GM21723 (cell line): Measurements from ENCODE around the gene GFRA1.
"Not testable (repeated sequence)": the region's sequence is repeated elsewhere in the genome, so short reads cannot be mapped to it uniquely, and the experiment has no call there.

ENCODE experiments used
- ATAC-seq: cut with Tn5 transposase; IDR thresholded peaks from one replicate; pipeline ENCODE4 v1.9.1; 2021; ENCODE audit warnings: mild to moderate bottlenecking, moderate library complexity; ENCODE audit not compliant: unreplicated experiment

Gene GFRA1

GRCh38 chr10:116201670-116202430 is 71.2 kb downstream of the GFRA1 start:
- ATAC-seq, result no peak

DNA sequence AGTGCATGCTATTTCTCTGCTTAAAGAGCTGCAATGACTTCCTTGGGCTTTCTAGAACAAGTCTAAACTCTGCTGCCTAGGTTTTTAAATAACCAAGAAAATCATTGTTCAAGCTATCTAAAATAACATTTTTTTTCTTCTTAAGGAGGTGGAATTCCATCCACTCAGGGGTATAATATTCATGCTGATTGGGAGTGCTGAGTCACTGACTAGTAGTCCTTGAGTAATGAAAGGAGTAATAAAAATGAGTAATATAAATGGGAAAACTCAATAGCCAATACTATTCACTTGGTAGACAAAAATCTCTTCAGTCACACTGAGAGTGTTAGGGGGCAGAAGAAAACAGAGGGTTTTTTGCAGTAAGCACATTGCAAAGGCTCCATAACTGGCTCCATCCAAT is 72.0 kb downstream of the GFRA1 start:
- no peak for ATAC-seq

DNA sequence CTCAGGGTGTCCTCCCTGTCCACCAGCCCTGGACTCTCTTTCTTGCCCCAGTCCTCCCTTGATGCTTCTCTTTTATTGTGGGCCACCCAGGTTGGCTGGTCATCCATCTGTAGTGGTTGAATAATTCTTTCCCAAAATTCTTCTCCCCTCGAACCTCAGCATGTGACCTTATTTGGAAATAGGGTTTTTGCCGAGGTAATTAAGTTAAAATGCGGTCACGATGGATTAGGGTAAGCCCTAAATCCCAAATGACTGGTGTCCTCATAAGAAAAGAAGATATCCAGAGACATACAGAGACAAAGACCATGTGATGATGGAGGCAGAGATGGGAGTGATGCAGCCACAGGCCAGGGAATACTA is 74.3 kb downstream of the GFRA1 start:
- no peak for ATAC-seq

DNA sequence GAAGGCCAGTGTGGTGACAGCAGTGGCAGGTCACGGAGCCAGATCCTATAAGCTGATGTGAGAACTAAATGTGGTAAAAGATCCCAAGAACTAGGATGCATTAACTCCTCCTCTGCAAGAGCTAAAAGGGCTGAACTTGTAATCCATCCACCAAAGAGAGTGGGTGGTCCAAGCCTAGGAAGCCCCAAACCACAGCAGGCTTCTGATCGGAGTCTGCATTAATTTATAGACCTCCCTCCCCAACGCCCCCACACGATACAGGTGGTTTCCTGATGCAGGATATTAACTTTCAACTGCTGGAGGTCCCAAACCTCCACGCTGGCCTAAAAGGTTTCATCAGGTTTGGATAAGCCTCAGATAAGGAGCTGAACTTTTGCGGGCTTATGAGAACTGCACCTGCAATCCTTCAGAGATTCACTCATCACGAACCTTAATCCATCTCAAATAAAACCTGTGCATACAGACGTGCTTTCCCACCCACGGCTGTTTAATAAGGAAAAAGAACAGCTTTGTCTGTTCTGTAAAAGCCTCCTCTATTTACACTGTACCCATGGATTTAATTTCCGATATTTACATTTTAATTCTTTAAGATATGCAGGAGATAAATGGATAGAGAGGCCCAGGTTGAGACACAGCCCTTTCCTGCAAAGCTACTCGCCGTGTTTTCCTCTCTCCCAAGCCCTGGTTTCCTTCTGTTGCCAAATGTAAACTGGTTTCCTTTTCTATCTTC is 74.9 kb downstream of the GFRA1 start:
- no peak for ATAC-seq

DNA sequence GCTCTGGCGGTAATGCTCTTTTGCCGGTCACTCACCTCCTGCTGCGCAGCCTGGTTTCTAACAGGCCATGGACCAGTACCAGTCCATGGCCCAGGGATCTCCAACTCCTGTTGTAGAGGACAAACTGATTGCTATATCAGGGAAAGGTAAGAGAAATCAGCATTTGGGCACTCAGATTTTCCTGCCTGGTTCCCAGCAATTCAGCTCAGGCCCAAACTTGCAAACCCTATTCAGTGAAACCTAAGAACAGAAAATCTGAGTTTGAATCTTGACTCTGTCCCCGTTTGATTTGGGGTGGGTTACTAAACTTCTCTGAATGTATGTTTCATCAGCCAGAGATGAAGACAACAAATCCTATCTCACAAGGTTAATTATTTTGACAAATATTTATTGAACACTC is 77.4 kb downstream of the GFRA1 start:
- ATAC-seq, result no peak

- ATAC-seq, result no peak
These were observed 78.0 kb downstream of the GFRA1 start for GRCh38 chr10:116195039-116195438.

DNA sequence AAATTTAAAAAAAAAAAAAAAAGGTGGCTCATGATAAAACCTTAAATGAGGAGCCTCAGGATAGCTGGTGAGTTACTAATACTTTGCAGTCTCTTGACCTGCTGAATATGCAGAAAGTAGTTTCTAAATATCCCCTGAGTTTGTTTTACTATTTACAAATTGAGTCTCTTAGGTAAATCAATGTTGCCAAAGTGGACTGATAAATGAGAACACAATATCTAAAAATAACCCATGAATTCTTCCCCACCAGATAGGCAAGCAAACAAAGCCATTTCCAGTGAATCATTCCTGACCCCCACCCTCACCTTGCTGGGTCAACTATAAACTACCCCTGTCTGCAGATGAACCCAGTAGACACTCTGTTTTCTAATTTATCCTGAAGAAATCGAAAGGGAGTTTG is 78.9 kb downstream of the GFRA1 start:
- ATAC-seq, result no peak

DNA sequence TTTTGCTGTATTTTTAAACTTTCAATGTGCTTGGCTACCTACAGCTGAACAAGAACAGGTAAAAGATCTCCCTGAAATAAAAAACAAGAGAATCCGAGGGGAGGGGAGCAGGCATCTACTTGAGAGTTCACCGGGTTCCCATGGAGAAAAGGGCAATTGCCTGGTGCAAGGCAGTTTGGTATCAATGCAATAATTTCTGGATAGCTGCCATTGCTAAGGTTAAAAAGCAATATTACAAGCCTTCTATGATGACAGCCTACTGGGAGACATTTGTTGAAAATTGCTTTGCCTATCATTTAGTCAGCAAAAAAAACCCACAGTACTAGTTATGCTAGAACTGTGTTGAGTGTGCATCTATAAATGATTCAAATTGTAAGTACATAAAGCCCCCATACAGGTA is 82.1 kb downstream of the GFRA1 start:
- ATAC-seq, result no peak

DNA sequence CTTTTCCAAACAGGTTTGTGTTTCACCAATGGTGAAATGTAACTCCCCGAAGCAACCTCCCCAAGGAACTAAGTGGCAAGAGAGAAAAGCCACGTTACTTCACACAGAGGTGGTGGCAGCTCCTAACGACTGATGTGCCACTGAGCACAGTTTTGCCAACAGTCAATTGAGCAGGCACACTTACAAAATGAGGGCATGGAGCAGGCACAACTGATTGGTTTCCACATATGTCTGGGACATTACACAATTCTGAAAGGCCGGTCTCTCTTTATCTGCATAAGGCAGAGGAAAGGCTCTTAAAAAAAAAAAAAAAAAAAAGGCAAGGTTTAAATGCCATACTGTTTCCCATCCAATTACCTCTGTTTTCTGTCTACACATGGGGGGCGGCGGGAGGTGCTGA is 86.7 kb downstream of the GFRA1 start:
- no peak for ATAC-seq

- ATAC-seq, result no peak
These were observed 87.7 kb downstream of the GFRA1 start for GRCh38 chr10:116185199-116185867.

DNA sequence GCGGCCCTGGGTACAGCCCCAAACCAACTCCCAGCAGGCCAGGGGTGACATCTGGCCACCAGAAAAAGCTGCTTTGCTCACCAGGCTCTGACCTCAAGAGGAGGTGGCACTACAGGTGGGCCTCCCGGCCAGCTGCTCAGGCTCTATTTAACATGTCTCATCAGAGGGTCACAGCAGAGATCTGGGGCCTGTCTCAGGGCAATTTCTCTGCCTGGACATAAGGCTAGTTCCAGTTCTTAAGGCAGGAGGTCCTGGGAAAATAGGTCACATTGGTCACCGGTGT is 88.6 kb downstream of the GFRA1 start:
- no peak for ATAC-seq

DNA sequence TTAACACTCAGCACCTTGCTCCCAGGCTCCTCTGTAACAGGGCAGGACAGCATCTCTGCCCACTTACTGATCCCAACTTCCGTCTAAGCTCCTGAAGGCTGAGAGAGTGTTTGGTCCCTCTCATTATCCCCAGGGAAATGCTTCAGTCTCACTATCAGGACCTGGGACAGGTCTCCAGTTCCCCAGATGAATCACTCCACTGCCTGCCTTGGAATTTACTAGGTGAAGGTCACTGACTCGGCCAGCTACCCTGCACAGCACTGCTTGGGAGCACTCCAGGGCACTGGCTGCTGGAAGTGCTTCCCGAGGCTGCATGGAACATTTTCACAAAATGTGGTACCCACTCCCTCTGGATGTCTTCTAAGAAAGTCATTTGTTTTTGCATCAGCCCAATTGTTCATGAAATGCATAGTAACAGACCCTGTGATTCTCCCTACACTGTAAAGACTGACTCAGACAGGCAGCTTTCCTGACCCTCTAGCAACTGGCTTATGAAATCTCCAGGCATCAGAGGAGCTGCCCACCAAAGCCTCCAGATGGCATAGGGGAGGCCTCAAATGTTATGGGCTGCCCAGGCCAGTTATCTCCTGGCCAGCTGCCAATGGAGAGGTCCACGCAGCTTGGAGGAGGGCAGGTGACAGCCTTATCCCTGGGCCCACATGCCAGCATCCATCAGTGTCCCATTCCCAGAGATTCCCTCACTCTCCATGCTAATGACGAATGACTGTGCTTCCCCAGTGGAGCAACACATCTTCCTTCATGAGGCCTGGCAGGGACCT is 89.1 kb downstream of the GFRA1 start:
- ATAC-seq, result no peak

DNA sequence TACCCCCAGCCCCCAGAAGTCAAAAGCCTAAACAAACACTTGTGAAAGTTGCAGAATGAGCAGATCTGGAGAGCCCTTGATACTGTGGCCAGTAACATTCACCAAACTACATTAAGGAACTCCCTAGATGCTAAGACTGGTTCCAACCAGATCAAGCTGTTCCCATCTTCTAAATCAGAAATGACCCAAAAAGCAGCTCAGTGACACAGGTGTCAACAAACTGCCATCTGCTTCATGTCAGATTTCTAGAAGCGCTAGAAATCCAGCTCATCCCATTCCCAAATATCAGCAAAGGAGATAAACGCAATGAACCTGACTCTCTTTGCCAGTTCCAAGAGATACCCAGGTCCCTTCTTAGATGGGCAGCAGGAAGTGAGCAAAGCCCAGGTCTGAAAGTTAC is 90.6 kb downstream of the GFRA1 start:
- no peak for ATAC-seq

DNA sequence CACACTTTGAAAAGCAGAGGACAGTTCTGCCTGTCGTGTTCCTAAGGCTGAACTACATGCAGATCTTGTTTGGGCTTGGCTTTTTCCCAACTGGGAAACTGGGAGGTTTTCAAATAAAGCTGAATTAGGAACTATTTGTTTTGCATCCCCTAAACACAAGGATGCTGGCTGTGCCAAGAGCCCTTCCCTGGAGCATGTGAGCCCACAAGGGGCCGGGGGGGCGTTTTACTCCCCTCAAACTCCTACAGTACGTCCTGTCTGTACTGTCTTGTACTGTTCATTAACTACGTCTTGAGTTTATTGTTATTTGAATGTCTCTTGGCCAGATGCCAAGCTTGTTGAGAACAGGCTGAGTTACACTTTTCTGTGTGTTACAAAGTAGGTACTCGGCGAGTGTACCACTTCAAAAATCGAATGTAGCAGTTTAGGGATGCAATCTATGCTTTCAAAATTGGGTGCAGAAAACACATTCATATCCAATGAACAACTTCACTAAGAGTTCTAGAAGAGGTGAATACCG is 94.9 kb downstream of the GFRA1 start:
- no peak for ATAC-seq

- no peak for ATAC-seq
These were observed 97.8 kb downstream of the GFRA1 start for GRCh38 chr10:116175231-116175630.

DNA sequence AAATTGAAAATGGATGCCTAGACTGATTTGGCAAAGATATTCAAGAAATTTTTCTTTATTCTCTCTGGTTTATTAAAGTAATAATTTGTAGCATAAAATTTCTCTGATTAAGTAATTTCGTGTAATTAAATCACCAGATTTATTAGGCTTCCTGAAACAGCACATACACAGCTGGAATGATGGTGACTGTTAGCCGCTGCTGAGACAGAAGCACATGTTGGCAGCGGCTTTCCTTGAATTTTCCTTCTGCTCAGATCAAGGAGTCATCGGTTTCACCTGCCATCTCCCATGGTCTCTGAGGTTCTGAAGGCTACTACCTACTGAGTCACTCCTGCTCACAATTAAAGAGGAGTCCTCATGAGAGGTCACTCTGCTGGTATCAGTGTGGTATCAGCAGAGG is 101.5 kb downstream of the GFRA1 start:
- no peak for ATAC-seq

- ATAC-seq, result no peak
These were observed 102.2 kb downstream of the GFRA1 start for GRCh38 chr10:116170815-116171250.

GRCh38 chr10:116169782-116170445 is 103.1 kb downstream of the GFRA1 start:
- ATAC-seq, result no peak

- no peak for ATAC-seq
These were observed 104.3 kb downstream of the GFRA1 start for GRCh38 chr10:116168745-116169144.

GRCh38 chr10:116168329-116168728 is 104.7 kb downstream of the GFRA1 start:
- ATAC-seq, result no peak

DNA sequence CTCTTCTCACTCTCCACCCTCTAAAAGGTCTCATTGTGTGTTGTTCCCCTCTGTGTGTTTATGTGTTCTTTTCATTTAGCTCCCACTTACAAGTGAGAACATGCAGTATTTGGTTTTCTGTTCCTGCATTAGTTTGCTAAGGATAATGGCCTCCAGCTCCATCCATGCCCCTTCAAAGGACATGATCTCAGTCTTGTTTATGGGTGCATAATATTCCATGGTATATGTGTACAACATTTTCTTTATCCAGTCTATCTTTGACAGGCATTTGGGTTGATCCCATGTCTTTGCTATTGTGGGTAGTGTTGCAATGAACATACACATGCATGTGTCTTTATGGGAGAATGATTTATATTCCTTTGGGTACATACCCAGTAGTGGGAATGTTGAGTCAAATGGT is 107.1 kb downstream of the GFRA1 start:
- ATAC-seq, result not testable (repeated sequence)
